Liver (tissue), 9 donors: ENCODE data around the gene TAF1C. TPM values are rescaled to one million over a fixed set of nuclear protein-coding genes. Genes with fewer than 3 reads are reported as not detected.

ENCODE experiments used
- DNase-seq: peaks from one replicate; pipeline ENCODE4 v3.0.0-alpha.2; 2017; ENCODE audit warnings: low spot score
- H3K27ac ChIP-seq, 2 donors: one replicate each; pipeline ENCODE4 v1.7.0; 2013; ENCODE audit warnings: inconsistent platforms in 2 of 2, low read length in 2 of 2, control low read depth in 1 of 2, low read depth in 1 of 2, mild to moderate bottlenecking in 1 of 2
- H3K27me3 ChIP-seq, 4 donors: one replicate each; pipeline versions ENCODE4 v1.6.1 to v1.7.0; 2013; ENCODE audit warnings: low read length in 3 of 4, inconsistent platforms in 1 of 4, mild to moderate bottlenecking in 1 of 4, moderate library complexity in 1 of 4; ENCODE audit not compliant: control insufficient read depth in 4 of 4, insufficient read depth in 4 of 4
- H3K36me3 ChIP-seq, 4 donors: one replicate each; pipeline versions ENCODE4 v1.6.1 to v1.7.0; 2013; ENCODE audit warnings: low read length in 3 of 4, mild to moderate bottlenecking in 3 of 4, low read depth in 1 of 4, moderate library complexity in 1 of 4; ENCODE audit not compliant: control insufficient read depth in 4 of 4, insufficient read depth in 3 of 4
- H3K4me1 ChIP-seq, 4 donors: one replicate each; pipeline versions ENCODE4 v1.6.1 to v1.7.0; 2013; ENCODE audit warnings: low read length in 3 of 4, mild to moderate bottlenecking in 3 of 4, moderate library complexity in 1 of 4; ENCODE audit not compliant: control insufficient read depth in 4 of 4, insufficient read depth in 4 of 4
- H3K4me3 ChIP-seq, 3 donors: one replicate each; pipeline versions ENCODE4 v1.6.1 to v1.7.0; 2013; ENCODE audit warnings: low read length in 3 of 3, control low read depth in 1 of 3, low read depth in 1 of 3, mild to moderate bottlenecking in 1 of 3
- H3K9ac ChIP-seq, 2 donors: one replicate each; pipeline ENCODE4 v1.7.0; 2013; ENCODE audit warnings: low read length in 2 of 2, mild to moderate bottlenecking in 2 of 2, moderate library complexity in 2 of 2, control low read depth in 1 of 2, low read depth in 1 of 2
- H3K9me3 ChIP-seq, 4 donors: one replicate each; pipeline versions ENCODE4 v1.6.1 to v1.7.0; 2013; ENCODE audit warnings: low read length in 3 of 4; ENCODE audit not compliant: control insufficient read depth in 4 of 4
- ATF3 ChIP-seq: IDR thresholded peaks from 2 replicates; pipeline ENCODE4 v1.6.1; 2016; ENCODE audit warnings: antibody characterized with exemption
- CTCF ChIP-seq: fragments of 150-350 bp; IDR thresholded peaks from 2 replicates; pipeline ENCODE4 v1.5.1; 2017; ENCODE audit warnings: improper control_type of control experiment, low read depth, low read length; ENCODE audit not compliant: missing input control
- EGR1 ChIP-seq, 2 donors: IDR thresholded peaks; 2 replicates each; pipeline ENCODE4 v1.6.1; 2016 to 2018; ENCODE audit warnings: antibody characterized with exemption in 2 of 2, low read depth in 2 of 2
- FOXA2 ChIP-seq: IDR thresholded peaks from 2 replicates; pipeline ENCODE4 v1.6.1; 2016; ENCODE audit warnings: antibody characterized with exemption
- GABPA ChIP-seq, 2 donors: IDR thresholded peaks in 1 of 2; conservative IDR thresholded peaks in 1 of 2; 2 replicates each; pipeline ENCODE4 v1.6.1; 2016; ENCODE audit warnings: antibody characterized with exemption in 2 of 2, mild to moderate bottlenecking in 1 of 2, moderate library complexity in 1 of 2
- MAX ChIP-seq: IDR thresholded peaks from 2 replicates; pipeline ENCODE4 v1.6.1; 2016; ENCODE audit warnings: antibody characterized with exemption
- NR2F2 ChIP-seq: IDR thresholded peaks from 2 replicates; pipeline ENCODE4 v1.6.1; 2016; ENCODE audit warnings: antibody characterized with exemption
- REST ChIP-seq: IDR thresholded peaks from 2 replicates; pipeline ENCODE4 v1.6.1; 2016; ENCODE audit warnings: antibody characterized with exemption, mild to moderate bottlenecking
- RXRA ChIP-seq, 2 donors: IDR thresholded peaks; 2 replicates each; pipeline ENCODE4 v1.6.1; 2017 to 2018; ENCODE audit warnings: antibody characterized with exemption in 2 of 2, mild to moderate bottlenecking in 1 of 2
- SP1 ChIP-seq: IDR thresholded peaks from 2 replicates; pipeline ENCODE4 v1.6.1; 2018; ENCODE audit warnings: antibody characterized with exemption, mild to moderate bottlenecking
- TAF1 ChIP-seq: conservative IDR thresholded peaks from 2 replicates; pipeline ENCODE4 v1.6.1; 2016; ENCODE audit warnings: antibody characterized with exemption, mild to moderate bottlenecking
- YY1 ChIP-seq: IDR thresholded peaks from 2 replicates; pipeline ENCODE4 v1.6.1; 2016; ENCODE audit warnings: antibody characterized with exemption, mild to moderate bottlenecking
- WGBS: extraction: QIAGEN DNeasy Blood & Tissue Kit; methylation state at CpG from one replicate; pipeline ENCODE4 v1.1.7; 2013; 5-methylcytosine and 5-hydroxymethylcytosine counted together
- polyA plus RNA-seq, 2 donors: library from polyadenylated mRNA; stranded (reverse) in 1 of 2; unstranded in 1 of 2; fragments of 200-250 nt in 1 of 2; fragments of >200 nt in 1 of 2; fragmentation: Nextera tagmentation in 1 of 2; extraction: Ambion mirVana in 1 of 2; gene quantifications; one replicate each; pipeline versions ENCODE4 v1.2.1 to v1.2.3, GENCODE V29; 2013 to 2015
- total RNA-seq, 2 donors: library from RNA; depleted of rRNA; stranded (reverse); fragments of >200 nt; gene quantifications; one replicate each; pipeline ENCODE4 v1.2.3, GENCODE V29; 2014
- donor health status: healthy.
- donor health status: healthy.
- donor health status: healthy.
- donor health status: healthy.
- donor health status: healthy.

TAF1C gene
- total and polyA plus RNA-seq, 4 donors = 10.2 to 34.5 (median 11.3) TPM

GRCh38 chr16:84181144-84181915, 5.5 kb downstream of the TAF1C start:
- H3K36me3 ChIP-seq = peaks cover 9 to 53% (median 19%) of the 10 kb centered on the region in 4 donors
- no peaks in the 10 kb centered on the region for H3K27me3 ChIP-seq
- no peak overlapping the region for H3K4me3 ChIP-seq
- DNase-seq = no peak
- no peak overlapping the region for H3K27ac ChIP-seq
- WGBS = 95% methylated on average over 41 of the region's 41 CpGs
- TF ChIP-seq SP1 (no peak), FOXA2 (no peak), CTCF (no peak), ATF3 (no peak), YY1 (no peak), RXRA (IDR thresholded peaks at IDR 0.05) (no peak), NR2F2 (no peak), REST (no peak)
- H3K9me3 ChIP-seq = no peaks in the 10 kb centered on the region
- H3K4me1 ChIP-seq = peaks cover 0 to 27% (median 14%) of the 10 kb centered on the region in 4 donors
- H3K9ac ChIP-seq = no peak overlapping the region

GRCh38 chr16:84180519-84181140, 6.2 kb downstream of the TAF1C start:
- H3K9me3 ChIP-seq = no peaks in the 10 kb centered on the region
- H3K27me3 ChIP-seq = no peaks in the 10 kb centered on the region
- no peak overlapping the region for H3K4me3 ChIP-seq
- no peak overlapping the region for H3K9ac ChIP-seq
- DNase-seq = no peak
- H3K27ac ChIP-seq = no peak overlapping the region
- TF ChIP-seq GABPA (IDR thresholded peaks at IDR 0.05 in 1 of 2, conservative IDR thresholded peaks at IDR 0.05 in 1 of 2) (no peak), TAF1 (no peak), ATF3 (no peak), MAX (no peak), REST (no peak), YY1 (no peak), EGR1 (IDR thresholded peaks at IDR 0.05; ENCODE audit: low read depth in 2 of 2) (no peak), NR2F2 (no peak)
- WGBS = 92% methylated on average over 21 of the region's 21 CpGs
- peaks cover 9 to 53% (median 19%) of the 10 kb centered on the region in 4 donors for H3K36me3 ChIP-seq
- peaks cover 0 to 27% (median 11%) of the 10 kb centered on the region in 4 donors for H3K4me1 ChIP-seq
